GM21515 (cell line): Measurements from ENCODE around the gene PRDM12.

Source experiments
- ATAC-seq: cut with Tn5 transposase; IDR thresholded peaks from one replicate; pipeline ENCODE4 v1.9.1; 2021; ENCODE audit not compliant: unreplicated experiment

Gene PRDM12

DNA sequence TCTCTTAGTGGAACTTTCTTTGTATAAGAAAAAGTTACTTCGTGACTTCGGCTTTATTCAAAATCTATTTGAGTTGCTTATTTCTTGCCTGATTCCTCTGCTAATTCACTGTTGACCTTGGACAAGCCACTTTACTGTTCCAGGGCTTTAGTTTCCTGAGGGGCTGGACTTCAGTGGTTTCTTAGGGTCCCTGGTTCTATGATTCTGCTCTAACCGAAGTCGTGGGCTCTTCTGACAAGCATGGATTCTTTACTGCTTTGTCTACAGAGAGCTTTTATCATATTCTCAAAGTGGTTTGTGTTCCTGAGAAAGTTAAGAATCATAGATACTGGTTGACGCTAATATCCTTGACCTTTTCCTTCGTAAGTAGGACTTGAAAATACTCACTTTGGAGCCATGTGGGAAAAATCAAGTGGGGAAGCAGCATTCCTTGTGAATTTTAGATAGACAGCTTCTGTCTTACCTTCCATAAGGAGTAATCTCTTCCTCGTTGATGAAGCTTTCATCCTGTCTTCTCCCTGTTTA is 50.3 kb downstream of the PRDM12 start:
- ATAC-seq: no peak

DNA sequence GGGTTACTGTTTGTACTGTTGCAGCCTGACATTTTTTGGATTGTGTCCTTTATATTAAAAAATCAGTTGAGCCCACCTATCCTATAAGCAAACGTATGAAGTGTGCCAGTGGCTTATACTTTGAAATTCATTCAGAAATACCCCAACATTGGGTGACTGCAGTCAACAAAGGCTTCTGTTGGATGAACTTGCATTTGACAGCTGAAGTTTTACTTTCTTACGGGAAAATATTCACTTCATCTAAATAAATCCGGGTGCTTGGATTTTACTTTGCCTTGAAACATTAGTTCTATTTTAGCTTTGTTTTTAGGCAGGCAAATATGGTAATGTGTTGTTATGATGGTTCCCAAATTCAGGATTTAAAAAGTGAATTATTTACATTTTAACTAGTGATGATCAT is 50.9 kb downstream of the PRDM12 start:
- ATAC-seq: no peak

DNA sequence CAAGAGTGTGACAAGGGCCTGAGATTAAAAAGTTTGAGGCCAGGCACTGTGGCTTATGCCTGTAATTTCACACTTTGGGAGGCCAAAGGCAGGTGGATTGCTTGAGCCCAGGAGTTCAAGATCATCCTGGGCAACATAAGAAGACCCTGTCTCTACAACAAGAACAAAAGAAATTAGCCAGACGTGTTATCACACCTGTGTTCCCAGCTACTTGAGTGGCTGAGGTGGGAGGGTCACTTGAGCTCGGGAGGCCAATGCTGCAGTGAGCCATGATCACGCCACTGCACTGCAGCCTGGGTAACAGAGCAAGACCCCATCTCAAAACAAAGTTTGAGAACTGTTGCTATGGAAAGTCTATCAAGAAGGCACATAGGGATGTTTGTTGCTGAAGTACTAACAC is 54.2 kb downstream of the PRDM12 start:
- no peak for ATAC-seq

DNA sequence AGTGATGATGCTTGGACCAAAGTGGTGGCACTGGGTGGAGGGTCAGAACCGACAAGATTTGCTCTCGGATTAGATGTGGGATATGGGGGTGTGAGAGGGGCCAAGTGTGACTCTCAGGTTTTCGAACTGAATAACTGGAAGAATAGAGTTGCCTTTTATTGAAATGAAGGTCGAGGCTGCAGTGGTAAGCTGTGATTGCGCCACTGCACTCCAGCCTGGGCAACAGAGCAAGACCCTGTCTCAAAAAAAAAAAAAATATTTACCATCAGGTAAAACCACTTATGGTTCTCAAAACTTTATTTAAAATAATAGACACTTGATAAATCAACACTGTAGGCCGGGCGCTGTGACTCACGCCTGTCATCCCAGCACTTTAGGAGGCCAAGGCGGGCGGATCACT is 56.4 kb downstream of the PRDM12 start:
- ATAC-seq: no peak

DNA sequence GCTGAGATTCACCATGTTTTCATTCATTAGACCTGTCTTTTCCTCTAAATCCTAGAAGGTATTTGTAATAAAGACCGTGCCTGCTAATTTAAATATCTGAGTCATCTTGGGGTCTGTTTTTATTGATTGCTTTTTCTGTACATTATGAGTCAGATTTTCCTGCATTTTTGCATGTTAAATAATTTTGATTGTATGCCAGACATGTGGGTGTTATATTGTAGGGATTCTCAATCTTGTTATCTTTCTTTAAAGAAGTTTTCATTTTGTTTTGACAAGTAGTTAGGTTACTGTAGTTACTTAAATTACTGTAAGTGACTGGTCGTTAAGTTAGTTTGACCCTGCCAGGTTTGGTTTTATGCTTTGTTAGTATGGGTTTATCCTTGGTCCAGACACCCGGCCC is 64.3 kb downstream of the PRDM12 start:
- no peak for ATAC-seq

DNA sequence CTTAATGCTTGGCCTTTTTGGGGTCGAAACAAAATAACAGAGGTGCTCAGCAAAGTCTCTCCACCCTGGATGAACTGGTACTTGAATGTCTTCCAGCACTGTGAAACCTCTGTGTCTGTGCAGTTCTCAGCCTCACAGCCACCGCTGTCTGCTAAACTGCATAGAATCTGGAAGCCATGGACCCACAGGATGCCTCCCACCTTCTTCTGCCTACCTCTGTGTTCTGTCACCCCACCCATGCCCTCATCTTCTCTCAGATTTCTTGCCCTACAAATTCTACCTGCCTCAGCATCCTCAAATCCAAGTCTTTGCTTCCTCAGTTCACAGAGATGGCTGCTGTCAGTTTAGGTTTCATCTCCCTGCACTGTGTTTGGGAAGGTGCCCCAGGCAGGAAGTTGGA is 64.8 kb downstream of the PRDM12 start:
- ATAC-seq: no peak

DNA sequence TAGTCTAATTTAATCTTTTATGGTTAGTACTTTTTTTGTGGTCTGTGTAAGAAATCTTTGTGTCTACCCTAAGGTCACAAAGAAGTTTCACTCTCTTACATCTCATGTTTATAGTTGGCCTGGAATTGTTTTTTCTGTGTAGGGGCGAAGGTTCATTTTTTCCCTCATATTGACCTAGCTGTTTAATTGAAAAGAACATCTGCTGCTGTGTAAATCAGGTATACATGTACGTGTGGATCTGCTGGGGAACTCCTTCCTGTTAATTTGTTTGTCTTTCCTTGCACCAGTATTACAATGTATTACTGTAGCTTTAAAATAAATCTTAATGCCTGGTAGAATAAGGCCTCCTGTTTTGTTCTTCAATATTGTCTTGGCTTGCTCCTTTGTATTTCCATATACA is 67.0 kb downstream of the PRDM12 start:
- no peak for ATAC-seq

DNA sequence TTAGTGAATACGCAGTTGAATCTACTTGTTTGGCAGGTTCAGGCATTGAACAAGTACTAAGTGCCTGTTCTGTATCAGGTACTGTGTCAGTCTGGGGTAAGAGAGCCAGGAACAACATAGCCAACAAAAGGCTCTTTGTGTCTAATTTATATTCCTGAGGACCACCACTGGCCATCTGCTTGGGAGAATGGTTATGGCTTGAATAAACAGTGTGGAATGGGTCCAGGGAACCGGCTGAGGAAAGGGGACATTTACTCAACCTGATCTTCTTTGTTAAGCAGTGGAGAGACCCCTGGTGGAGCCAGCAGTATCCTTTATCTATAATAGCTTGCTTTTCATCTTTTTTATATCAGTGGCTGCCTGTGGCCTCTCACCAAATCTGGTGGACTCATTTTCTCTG is 67.7 kb downstream of the PRDM12 start:
- ATAC-seq: no peak
